Prostate gland (tissue), 2 donors: ENCODE measurements around the gene MT1F.

Experiments used
- CTCF ChIP-seq, 4 experiments: fragments of 200-600 bp in 2 of 4; fragments of 450-650 bp in 2 of 4; sonication (generic) in 2 of 4; IDR thresholded peaks; 1 replicate in 3 of 4; 2 replicates in 1 of 4; pipeline ENCODE4 v1.5.1; 2016 to 2019; ENCODE audit warnings: antibody characterized with exemption in 4 of 4, mild to moderate bottlenecking in 2 of 4, moderate library complexity in 2 of 4
- POLR2A ChIP-seq: fragments of 450-650 bp; IDR thresholded peaks from one replicate; pipeline ENCODE4 v1.6.1; 2016; ENCODE audit warnings: antibody characterized with exemption, mild to moderate bottlenecking
- POLR2AphosphoS5 ChIP-seq: sonication (generic); formaldehyde crosslinking; IDR thresholded peaks from one replicate; pipeline ENCODE4 v1.6.1; 2017; ENCODE audit warnings: antibody characterized with exemption

GRCh38 chr16:56641166-56641565 is 16.6 kb upstream of the MT1F start:
- TF ChIP-seq POLR2A (no peak), CTCF (IDR thresholded peaks at IDR 0.05) (no peak), POLR2AphosphoS5 (no peak)
